Stimulated activated effector memory CD8-positive, alpha-beta T cell treated with anti-CD3 and anti-CD28 coated beads, Interleukin-12 subunit alpha, Interleukin-12 subunit beta, amount 100 ng/mL, for 72 hours (primary cell): ENCODE measurements around the gene ING4.
"Not testable (repeated sequence)": the region's sequence is repeated elsewhere in the genome, so short reads cannot be mapped to it uniquely, and the experiment has no call there.

Experiments
- ATAC-seq: fragments of 150-1000 bp; cut with Tn5 transposase; 2 replicates; pipeline ENCODE4 v1.10.0; 2021
- DNase-seq, 2 donors: peaks; one replicate each; pipeline ENCODE4 v3.0.0; 2021 to 2022; ENCODE audit warnings: low spot score in 2 of 2
- H3K27ac Mint-ChIP-seq: one replicate; pipeline ENCODE4 v1.8.0; 2022; ENCODE audit warnings: mild to moderate bottlenecking, mixed read lengths
- H3K36me3 Mint-ChIP-seq: one replicate; pipeline ENCODE4 v1.8.0; 2022; ENCODE audit warnings: mild to moderate bottlenecking, mixed read lengths
- H3K4me1 Mint-ChIP-seq: one replicate; pipeline ENCODE4 v1.8.0; 2022; ENCODE audit warnings: mixed read lengths
- H3K4me3 Mint-ChIP-seq: one replicate; pipeline ENCODE4 v1.8.0; 2022; ENCODE audit warnings: mild to moderate bottlenecking, mixed read lengths
- H3K9me3 Mint-ChIP-seq: one replicate; pipeline ENCODE4 v1.8.0; 2022; ENCODE audit warnings: mixed read lengths

The ING4 gene

GRCh38 chr12:6662906-6663742 lies at the start of gene ING4:
Gene ING4 (minus strand): TSS chr12:6663119. CDS start chr12:6663101, 18 bp downstream.
- H3K4me3 Mint-ChIP-seq = peak within 1 kb of the TSS; percentile 87
- ATAC-seq = peak; percentile 100
- peaks cover 68% of the 10 kb centered on the region for H3K36me3 Mint-ChIP-seq
- DNase-seq = peak; percentile 77 to 96
- H3K4me1 Mint-ChIP-seq = peaks cover 35% of the 10 kb centered on the region
- no peaks in the 10 kb centered on the region for H3K9me3 Mint-ChIP-seq
- peak within 1 kb of the TSS; percentile 95 for H3K27ac Mint-ChIP-seq

GRCh38 chr12:6708960-6709394 lies 46.1 kb upstream of the ING4 start:
- H3K27ac Mint-ChIP-seq = peak overlapping the region; percentile 67
- no peaks in the 10 kb centered on the region for H3K36me3 Mint-ChIP-seq
- H3K9me3 Mint-ChIP-seq = no peaks in the 10 kb centered on the region
- H3K4me1 Mint-ChIP-seq = peaks cover 8% of the 10 kb centered on the region
- H3K4me3 Mint-ChIP-seq = peak overlapping the region; percentile 59
- ATAC-seq (peak; percentile 42), DNase-seq (peak in 1 of 2 donors; percentile 68)

GRCh38 chr12:6708351-6708750 lies 45.4 kb upstream of the ING4 start:
- DNase-seq, ATAC-seq, H3K4me3 Mint-ChIP-seq, H3K36me3 Mint-ChIP-seq, H3K4me1 Mint-ChIP-seq, H3K9me3 Mint-ChIP-seq: not testable (repeated sequence)
- peak overlapping the region; percentile 67 for H3K27ac Mint-ChIP-seq

GRCh38 chr12:6703631-6704030 lies 40.7 kb upstream of the ING4 start:
- Mint-ChIP-seq H3K4me1 (peaks cover 10% of the 10 kb centered on the region), H3K27ac (no peak overlapping the region), H3K9me3 (no peaks in the 10 kb centered on the region), H3K4me3 (no peak overlapping the region), H3K36me3 (no peaks in the 10 kb centered on the region)
- ATAC-seq = no peak
- no peak for DNase-seq

GRCh38 chr12:6701078-6701768 lies 38.3 kb upstream of the ING4 start:
- Mint-ChIP-seq H3K36me3 (no peaks in the 10 kb centered on the region), H3K4me3 (peak overlapping the region; percentile 74), H3K27ac (no peak overlapping the region), H3K4me1 (peaks cover 20% of the 10 kb centered on the region), H3K9me3 (no peaks in the 10 kb centered on the region)
- DNase-seq (no peak), ATAC-seq (no peak)

GRCh38 chr12:6700646-6701051 lies 37.7 kb upstream of the ING4 start, which contains the start of gene PIANP:
Gene PIANP (minus strand): TSS chr12:6700815. CDS start chr12:6698061, 2,754 bp downstream.
- peaks cover 20% of the 10 kb centered on the region for H3K4me1 Mint-ChIP-seq
- peak within 1 kb of the TSS; percentile 74 for H3K4me3 Mint-ChIP-seq
- peak within 1 kb of the TSS; percentile 15 for H3K27ac Mint-ChIP-seq
- no peaks in the 10 kb centered on the region for H3K9me3 Mint-ChIP-seq
- ATAC-seq (peak; percentile 83), DNase-seq (peak in 1 of 2 donors; percentile 27)
- no peaks in the 10 kb centered on the region for H3K36me3 Mint-ChIP-seq

- ATAC-seq (peak; percentile 57), DNase-seq (no peak)
- no peaks in the 10 kb centered on the region for H3K9me3 Mint-ChIP-seq
- peak overlapping the region; percentile 15 for H3K27ac Mint-ChIP-seq
- peak overlapping the region; percentile 74 for H3K4me3 Mint-ChIP-seq
- H3K4me1 Mint-ChIP-seq = peaks cover 20% of the 10 kb centered on the region
- no peaks in the 10 kb centered on the region for H3K36me3 Mint-ChIP-seq
Observed at GRCh38 chr12:6699989-6700645, 37.2 kb upstream of the ING4 start.

GRCh38 chr12:6699259-6699988 lies 36.5 kb upstream of the ING4 start:
- ATAC-seq (no peak), DNase-seq (no peak)
- no peaks in the 10 kb centered on the region for H3K36me3 Mint-ChIP-seq
- peak overlapping the region; percentile 15 for H3K27ac Mint-ChIP-seq
- H3K4me1 Mint-ChIP-seq = peaks cover 20% of the 10 kb centered on the region
- H3K4me3 Mint-ChIP-seq = peak overlapping the region; percentile 74
- H3K9me3 Mint-ChIP-seq = no peaks in the 10 kb centered on the region

- ATAC-seq = no peak
- H3K36me3 Mint-ChIP-seq = no peaks in the 10 kb centered on the region
- H3K27ac Mint-ChIP-seq = peak overlapping the region; percentile 15
- peak overlapping the region; percentile 74 for H3K4me3 Mint-ChIP-seq
- H3K4me1 Mint-ChIP-seq = peaks cover 23% of the 10 kb centered on the region
- no peak for DNase-seq
- no peaks in the 10 kb centered on the region for H3K9me3 Mint-ChIP-seq
Observed at GRCh38 chr12:6698352-6699046, 35.6 kb upstream of the ING4 start.

GRCh38 chr12:6697584-6698351 lies 34.8 kb upstream of the ING4 start:
- H3K4me1 Mint-ChIP-seq = peaks cover 28% of the 10 kb centered on the region
- ATAC-seq (peak; percentile 33), DNase-seq (no peak)

GRCh38 chr12:6696690-6697583 lies 34.0 kb upstream of the ING4 start:
- DNase-seq (no peak), ATAC-seq (no peak)
- peaks cover 33% of the 10 kb centered on the region for H3K4me1 Mint-ChIP-seq
- no peaks in the 10 kb centered on the region for H3K36me3 Mint-ChIP-seq
- no peak overlapping the region for H3K4me3 Mint-ChIP-seq
- H3K27ac Mint-ChIP-seq = peak overlapping the region; percentile 73
- H3K9me3 Mint-ChIP-seq = no peaks in the 10 kb centered on the region

More at GRCh38 chr12:6697584-6698351, 34.8 kb upstream of the ING4 start:
- no peaks in the 10 kb centered on the region for H3K36me3 Mint-ChIP-seq
- H3K4me3 Mint-ChIP-seq = no peak overlapping the region
- no peak overlapping the region for H3K27ac Mint-ChIP-seq
- H3K9me3 Mint-ChIP-seq = no peaks in the 10 kb centered on the region

GRCh38 chr12:6695313-6696045 lies 32.6 kb upstream of the ING4 start:
- peak overlapping the region; percentile 16 for H3K27ac Mint-ChIP-seq
- H3K4me3 Mint-ChIP-seq = no peak overlapping the region

More at GRCh38 chr12:6695313-6696045, 32.6 kb upstream of the ING4 start:
- H3K4me1 Mint-ChIP-seq = peaks cover 33% of the 10 kb centered on the region
- ATAC-seq = no peak
- no peak for DNase-seq
- no peaks in the 10 kb centered on the region for H3K36me3 Mint-ChIP-seq
- no peaks in the 10 kb centered on the region for H3K9me3 Mint-ChIP-seq
